ENCODE results near the gene MBLAC1.

The MBLAC1 gene

GRCh38 chr7:100171087-100171681 is 44.4 kb downstream of the MBLAC1 start:
- DNase-seq (ENCODE audit: low spot score) = peak; percentile 66

GRCh38 chr7:100171840-100172239 is 45.1 kb downstream of the MBLAC1 start:
- peak; percentile 31 for DNase-seq (ENCODE audit: low spot score)

GRCh38 chr7:100173806-100174495 is 47.2 kb downstream of the MBLAC1 start:
- no peak for DNase-seq (ENCODE audit: low spot score)

- DNase-seq (ENCODE audit: low spot score) = no peak
Observed at GRCh38 chr7:100174582-100174981, 47.8 kb downstream of the MBLAC1 start.

GRCh38 chr7:100175296-100175935 is 48.6 kb downstream of the MBLAC1 start:
- no peak for DNase-seq (ENCODE audit: low spot score)

- DNase-seq (ENCODE audit: low spot score) = no peak
Observed at GRCh38 chr7:100176096-100177044, 49.6 kb downstream of the MBLAC1 start.

GRCh38 chr7:100177045-100178001 is 50.6 kb downstream of the MBLAC1 start, which contains the start of the genes GPC2 and STAG3:
TSS of gene GPC2 (minus strand) at chr7:100177381. CDS start at chr7:100177199, 182 bp downstream.
TSS of gene STAG3 (plus strand) at chr7:100177918. CDS start at chr7:100180557, 2,639 bp downstream.
- peak; percentile 96 for DNase-seq (ENCODE audit: low spot score)
